ENCODE measurements around the gene POP5.
"Not testable (repeated sequence)": the region's sequence is repeated elsewhere in the genome, so short reads cannot be mapped to it uniquely, and the experiment has no call there.

Gene POP5

DNA sequence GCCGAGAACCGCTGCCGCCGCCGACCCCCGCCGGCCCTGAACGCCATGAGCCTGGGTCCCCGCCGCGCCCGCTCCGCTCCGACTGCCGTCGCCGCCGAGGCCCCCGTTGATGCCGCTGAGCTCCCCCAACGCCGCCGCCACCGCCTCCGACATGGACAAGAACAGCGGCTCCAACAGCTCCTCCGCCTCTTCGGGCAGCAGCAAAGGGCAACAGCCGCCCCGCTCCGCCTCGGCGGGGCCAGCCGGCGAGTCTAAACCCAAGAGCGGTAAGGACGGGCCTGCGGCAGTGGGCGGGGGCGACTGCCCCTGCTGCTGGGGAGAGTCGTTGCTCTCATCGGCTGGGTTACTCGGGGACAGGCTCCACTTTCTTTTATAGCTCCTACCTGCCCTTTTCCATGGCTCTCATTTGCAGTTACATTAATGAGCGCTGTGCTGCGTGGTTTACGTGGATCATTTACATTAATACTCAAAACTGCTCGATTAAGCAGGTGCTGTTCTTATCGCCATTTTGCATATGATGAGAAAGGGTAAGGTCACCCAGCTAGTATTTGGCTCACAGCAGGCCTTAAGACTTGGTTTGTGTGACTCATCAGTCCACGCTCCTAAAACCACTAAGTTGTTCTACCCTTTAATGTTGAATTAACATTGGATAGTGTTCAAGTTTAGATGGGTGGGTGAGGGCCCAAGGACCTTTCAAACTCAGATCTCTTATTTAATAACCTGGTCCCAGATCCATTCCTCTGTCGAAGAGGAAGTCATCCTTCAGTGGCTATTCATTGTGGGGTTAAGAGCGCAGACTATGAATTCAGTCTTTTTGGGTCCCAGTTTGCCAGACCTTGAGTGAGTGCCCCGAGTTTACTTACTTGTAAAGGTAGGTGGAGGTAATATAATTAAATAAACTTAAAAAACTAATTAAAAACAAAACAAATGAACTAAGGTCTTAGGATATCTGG, 46.2 kb downstream of the POP5 start:
- Histone ChIP-seq H3K23ac (ENCODE audit: low read length in 2 of 2) (peak overlapping the region; percentile 91 to 97), H3K4me1 (ENCODE audit: control insufficient read depth, insufficient read depth, low read depth, low read length) (peaks cover 19% of the 10 kb centered on the region), H2AK5ac (ENCODE audit: low read length, severe bottlenecking) (peak overlapping the region; percentile 35), H3K27me3 (ENCODE audit: control insufficient read depth in 1 of 2, insufficient read depth in 1 of 2, low read length in 2 of 2) (no peaks in the 10 kb centered on the region), H2BK5ac (ENCODE audit: low read depth, low read length, poor library complexity, severe bottlenecking) (peak overlapping the region; percentile 98), H2BK12ac (ENCODE audit: low read length in 2 of 2) (peak overlapping the region in 1 of 2 experiments; percentile 29), H3K9me3 (ENCODE audit: control insufficient read depth, low read length) (no peaks in the 10 kb centered on the region), H3K79me1 (replicated peaks; ENCODE audit: low read length, poor library complexity, severe bottlenecking) (no peaks in the 10 kb centered on the region), H3K14ac (ENCODE audit: low read length in 2 of 2) (peak overlapping the region; percentile 9 to 91), H3K4ac (ENCODE audit: low read depth in 1 of 2, low read length in 2 of 2) (peak overlapping the region in 1 of 2 experiments; percentile 99), H3K27ac (ENCODE audit: low read length, poor library complexity, severe bottlenecking) (peak overlapping the region; percentile 51), H4K8ac (ENCODE audit: low read length) (peak overlapping the region; percentile 93), H3K4me3 (ENCODE audit: insufficient read depth in 1 of 2, low read depth in 1 of 2, low read length in 2 of 2) (peak overlapping the region; percentile 83 to 100), H3K18ac (ENCODE audit: low read depth in 1 of 2, low read length in 2 of 2) (peak overlapping the region; percentile 86), H3K9ac (ENCODE audit: low read length) (peak overlapping the region; percentile 93), H2BK15ac (ENCODE audit: low read depth, poor library complexity, severe bottlenecking) (peak overlapping the region; percentile 55), H2AFZ (ENCODE audit: low read depth, low read length) (peak overlapping the region; percentile 64), H4K91ac (ENCODE audit: low read length) (peak overlapping the region; percentile 19), H3K4me2 (ENCODE audit: low read length, poor library complexity, severe bottlenecking) (peak overlapping the region; percentile 87), H2BK120ac (ENCODE audit: low read depth, low read length) (peak overlapping the region; percentile 73), H3K36me3 (ENCODE audit: control insufficient read depth in 1 of 2, insufficient read depth in 2 of 2, low read depth in 1 of 2, low read length in 2 of 2) (peaks cover 5 to 11% of the 10 kb centered on the region in 2 experiments)
- peak; percentile 84 for DNase-seq
- under 1% methylated on average over 49 of the region's 52 CpGs for WGBS

DNA sequence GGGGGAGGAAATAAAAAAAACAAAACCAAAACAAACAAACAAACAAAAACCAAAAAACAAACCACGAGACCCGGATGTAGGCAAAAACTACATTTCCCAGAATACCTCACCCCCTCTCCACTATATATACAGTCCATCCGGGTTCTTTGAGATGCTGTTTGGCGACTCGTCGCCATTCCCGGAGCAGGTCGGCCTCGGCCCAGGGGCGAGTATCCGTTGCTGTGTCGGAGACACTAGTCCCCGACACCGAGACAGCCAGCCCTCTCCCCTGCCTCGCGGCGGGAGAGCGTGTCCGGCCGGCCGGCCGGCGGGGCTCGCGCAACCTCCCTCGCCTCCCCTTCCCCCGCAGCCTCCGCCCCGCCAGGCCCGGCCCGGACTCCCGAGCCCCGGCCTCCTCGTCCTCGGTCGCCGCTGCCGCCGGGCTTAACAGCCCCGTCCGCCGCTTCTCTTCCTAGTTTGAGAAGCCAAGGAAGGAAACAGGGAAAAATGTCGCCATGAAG, 46.9 kb downstream of the POP5 start, which contains the start of gene RNF10:
Gene RNF10, plus strand, starts transcription at position 154 of the 500 bp plus-strand sequence. CDS start 456 bp downstream, outside the sequence.
- peak within 1 kb of the TSS; percentile 98 for H2BK5ac ChIP-seq (ENCODE audit: low read depth, low read length, poor library complexity, severe bottlenecking)
- H3K36me3 ChIP-seq (ENCODE audit: control insufficient read depth in 1 of 2, insufficient read depth in 2 of 2, low read depth in 1 of 2, low read length in 2 of 2): peaks cover 5 to 11% of the 10 kb centered on the region in 2 experiments
- peak within 1 kb of the TSS; percentile 59 for H3K27ac ChIP-seq (ENCODE audit: low read length, poor library complexity, severe bottlenecking)
- H4K91ac ChIP-seq (ENCODE audit: low read length): peak within 1 kb of the TSS; percentile 19
- peak within 1 kb of the TSS; percentile 83 to 100 for H3K4me3 ChIP-seq (ENCODE audit: insufficient read depth in 1 of 2, low read depth in 1 of 2, low read length in 2 of 2)
- H2AK5ac ChIP-seq (ENCODE audit: low read length, severe bottlenecking): peak within 1 kb of the TSS; percentile 35
- DNase-seq: peak; percentile 91
- 0% methylated on average over 30 of the region's 43 CpGs for WGBS
- no peaks in the 10 kb centered on the region for H3K79me1 ChIP-seq (replicated peaks; ENCODE audit: low read length, poor library complexity, severe bottlenecking)
- peak within 1 kb of the TSS; percentile 93 for H3K9ac ChIP-seq (ENCODE audit: low read length)
- peak within 1 kb of the TSS in 1 of 2 experiments; percentile 29 for H2BK12ac ChIP-seq (ENCODE audit: low read length in 2 of 2)
- H2BK120ac ChIP-seq (ENCODE audit: low read depth, low read length): peak within 1 kb of the TSS; percentile 73
- H3K14ac ChIP-seq (ENCODE audit: low read length in 2 of 2): peak within 1 kb of the TSS; percentile 9 to 91
- peak within 1 kb of the TSS; percentile 87 for H3K4me2 ChIP-seq (ENCODE audit: low read length, poor library complexity, severe bottlenecking)
- peak within 1 kb of the TSS; percentile 91 to 97 for H3K23ac ChIP-seq (ENCODE audit: low read length in 2 of 2)
- no peaks in the 10 kb centered on the region for H3K27me3 ChIP-seq (ENCODE audit: control insufficient read depth in 1 of 2, insufficient read depth in 1 of 2, low read length in 2 of 2)
- H3K4me1 ChIP-seq (ENCODE audit: control insufficient read depth, insufficient read depth, low read depth, low read length): peaks cover 16% of the 10 kb centered on the region
- H4K8ac ChIP-seq (ENCODE audit: low read length): peak within 1 kb of the TSS; percentile 93
- no peaks in the 10 kb centered on the region for H3K9me3 ChIP-seq (ENCODE audit: control insufficient read depth, low read length)
- peak within 1 kb of the TSS in 1 of 2 experiments; percentile 99 for H3K4ac ChIP-seq (ENCODE audit: low read depth in 1 of 2, low read length in 2 of 2)
- peak within 1 kb of the TSS; percentile 86 for H3K18ac ChIP-seq (ENCODE audit: low read depth in 1 of 2, low read length in 2 of 2)
- peak within 1 kb of the TSS; percentile 55 for H2BK15ac ChIP-seq (ENCODE audit: low read depth, poor library complexity, severe bottlenecking)
- H2AFZ ChIP-seq (ENCODE audit: low read depth, low read length): peak within 1 kb of the TSS; percentile 64

DNA sequence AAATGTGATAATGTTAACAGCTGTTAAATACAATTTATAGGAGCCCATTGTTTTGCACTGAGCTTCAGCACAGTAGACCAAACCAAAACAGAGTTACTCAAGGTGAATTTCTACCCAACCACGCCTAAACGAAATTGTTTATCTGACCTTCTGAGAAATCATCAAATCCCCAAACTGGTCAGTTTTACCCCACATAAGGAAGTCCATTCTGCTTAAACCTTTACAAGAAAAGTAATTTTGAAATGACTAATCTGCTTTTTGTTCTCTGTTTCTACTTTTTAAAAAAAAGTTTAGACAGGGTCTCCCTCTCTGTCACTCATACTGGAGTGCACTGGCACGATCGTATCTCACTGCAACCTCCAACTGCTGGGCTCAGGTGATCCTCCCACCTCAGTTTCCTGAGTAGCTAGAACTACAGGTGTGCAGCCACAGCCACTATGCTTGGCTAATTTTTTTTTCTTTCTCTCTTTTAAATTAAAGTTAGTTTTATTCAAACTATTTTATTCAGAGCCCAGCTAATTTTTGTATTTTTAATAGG, 48.4 kb downstream of the POP5 start:
- H3K9me3 ChIP-seq (ENCODE audit: control insufficient read depth, low read length): no peaks in the 10 kb centered on the region
- H3K79me1 ChIP-seq (replicated peaks; ENCODE audit: low read length, poor library complexity, severe bottlenecking): peaks cover 1% of the 10 kb centered on the region
- H3K4ac ChIP-seq (ENCODE audit: low read depth in 1 of 2, low read length in 2 of 2): no peak overlapping the region
- no peak overlapping the region for H3K18ac ChIP-seq (ENCODE audit: low read depth in 1 of 2, low read length in 2 of 2)
- no peaks in the 10 kb centered on the region for H3K27me3 ChIP-seq (ENCODE audit: control insufficient read depth in 1 of 2, insufficient read depth in 1 of 2, low read length in 2 of 2)
- H4K91ac ChIP-seq (ENCODE audit: low read length): no peak overlapping the region
- H2AFZ ChIP-seq (ENCODE audit: low read depth, low read length): no peak overlapping the region
- no peak for DNase-seq
- peaks cover 12% of the 10 kb centered on the region for H3K4me1 ChIP-seq (ENCODE audit: control insufficient read depth, insufficient read depth, low read depth, low read length)
- H2AK5ac ChIP-seq (ENCODE audit: low read length, severe bottlenecking): no peak overlapping the region
- H2BK15ac ChIP-seq (ENCODE audit: low read depth, poor library complexity, severe bottlenecking): no peak overlapping the region
- H2BK12ac ChIP-seq (ENCODE audit: low read length in 2 of 2): no peak overlapping the region
- no peak overlapping the region for H2BK120ac ChIP-seq (ENCODE audit: low read depth, low read length)
- no peak overlapping the region for H3K4me2 ChIP-seq (ENCODE audit: low read length, poor library complexity, severe bottlenecking)
- no peak overlapping the region for H3K27ac ChIP-seq (ENCODE audit: low read length, poor library complexity, severe bottlenecking)
- 71% methylated on average over 4 of the region's 4 CpGs for WGBS
- H3K23ac ChIP-seq (ENCODE audit: low read length in 2 of 2): no peak overlapping the region
- no peak overlapping the region for H3K4me3 ChIP-seq (ENCODE audit: insufficient read depth in 1 of 2, low read depth in 1 of 2, low read length in 2 of 2)
- peaks cover 5 to 8% of the 10 kb centered on the region in 2 experiments for H3K36me3 ChIP-seq (ENCODE audit: control insufficient read depth in 1 of 2, insufficient read depth in 2 of 2, low read depth in 1 of 2, low read length in 2 of 2)
- H4K8ac ChIP-seq (ENCODE audit: low read length): no peak overlapping the region
- H2BK5ac ChIP-seq (ENCODE audit: low read depth, low read length, poor library complexity, severe bottlenecking): no peak overlapping the region
- H3K14ac ChIP-seq (ENCODE audit: low read length in 2 of 2): no peak overlapping the region
- no peak overlapping the region for H3K9ac ChIP-seq (ENCODE audit: low read length)

DNA sequence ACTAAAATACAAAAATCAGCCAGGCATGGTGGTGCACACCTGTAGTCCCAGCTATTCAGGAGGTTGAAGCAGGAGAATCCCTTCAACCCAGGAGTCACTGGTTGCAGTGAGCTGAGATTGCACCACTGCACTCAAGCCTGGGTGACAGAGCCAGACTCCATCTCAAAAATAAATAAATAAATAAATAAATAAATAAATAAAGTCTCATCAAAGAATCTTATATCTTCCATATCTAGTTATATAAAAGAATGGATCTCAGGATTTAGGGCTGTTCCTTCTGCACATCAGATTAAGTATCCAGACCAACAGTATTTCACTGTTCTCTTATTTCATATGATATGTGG, 50.8 kb downstream of the POP5 start:
- H2BK12ac ChIP-seq (ENCODE audit: low read length in 2 of 2); H2BK15ac ChIP-seq (ENCODE audit: low read depth, poor library complexity, severe bottlenecking); H2BK120ac ChIP-seq (ENCODE audit: low read depth, low read length); H3K27ac ChIP-seq (ENCODE audit: low read length, poor library complexity, severe bottlenecking); H3K27me3 ChIP-seq (ENCODE audit: control insufficient read depth in 1 of 2, insufficient read depth in 1 of 2, low read length in 2 of 2); H3K23ac ChIP-seq (ENCODE audit: low read length in 2 of 2); H3K4me2 ChIP-seq (ENCODE audit: low read length, poor library complexity, severe bottlenecking); H3K14ac ChIP-seq (ENCODE audit: low read length in 2 of 2); H2AK5ac ChIP-seq (ENCODE audit: low read length, severe bottlenecking); H3K79me1 ChIP-seq (replicated peaks; ENCODE audit: low read length, poor library complexity, severe bottlenecking); H3K4ac ChIP-seq (ENCODE audit: low read depth in 1 of 2, low read length in 2 of 2); H3K4me1 ChIP-seq (ENCODE audit: control insufficient read depth, insufficient read depth, low read depth, low read length); H2BK5ac ChIP-seq (ENCODE audit: low read depth, low read length, poor library complexity, severe bottlenecking); H4K91ac ChIP-seq (ENCODE audit: low read length); H4K8ac ChIP-seq (ENCODE audit: low read length); H3K36me3 ChIP-seq (ENCODE audit: control insufficient read depth in 1 of 2, insufficient read depth in 2 of 2, low read depth in 1 of 2, low read length in 2 of 2); DNase-seq; H3K18ac ChIP-seq (ENCODE audit: low read depth in 1 of 2, low read length in 2 of 2); H2AFZ ChIP-seq (ENCODE audit: low read depth, low read length); H3K9me3 ChIP-seq (ENCODE audit: control insufficient read depth, low read length): not testable (repeated sequence)
- Histone ChIP-seq H3K4me3 (ENCODE audit: insufficient read depth in 1 of 2, low read depth in 1 of 2, low read length in 2 of 2) (peak overlapping the region in 1 of 2 experiments; percentile 90), H3K9ac (ENCODE audit: low read length) (peak overlapping the region; percentile 97)
